Measurements from ENCODE around the gene RAB7A. TPM values are rescaled to one million over a fixed set of nuclear protein-coding genes. Genes with fewer than 3 reads are reported as not detected.

RAB7A gene
- total RNA-seq, 1 experiment from 2014 or later: 284 TPM

DNA sequence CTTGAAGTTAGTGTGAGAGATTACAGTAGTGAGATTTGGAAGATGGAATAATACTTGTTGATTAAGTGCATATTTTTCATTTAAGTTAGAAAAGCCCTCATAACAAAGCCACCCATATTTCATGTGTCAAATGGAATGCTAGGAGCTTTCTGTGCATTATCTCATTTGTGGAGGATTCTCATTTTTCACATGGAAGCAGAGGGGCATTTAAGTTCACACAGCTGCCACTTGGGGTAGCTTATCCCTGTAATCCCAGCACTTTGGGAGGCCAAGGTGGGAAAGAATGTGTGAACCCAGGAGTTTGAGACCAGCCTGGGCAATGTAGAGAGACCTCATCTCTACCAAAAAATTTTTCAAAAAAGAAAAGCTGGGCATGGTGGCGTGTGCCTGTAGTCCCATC is 55.2 kb downstream of the RAB7A start:
- BruUV-seq (replicated peaks): no TSS peak
- POLR2A ChIA-PET: no interaction called here
- CTCF ChIA-PET: interaction anchor here (0.8 kb wide), 1 partner anchor 101 kb away, joined by 3 read pairs; no protein-coding TSS in a partner anchor

DNA sequence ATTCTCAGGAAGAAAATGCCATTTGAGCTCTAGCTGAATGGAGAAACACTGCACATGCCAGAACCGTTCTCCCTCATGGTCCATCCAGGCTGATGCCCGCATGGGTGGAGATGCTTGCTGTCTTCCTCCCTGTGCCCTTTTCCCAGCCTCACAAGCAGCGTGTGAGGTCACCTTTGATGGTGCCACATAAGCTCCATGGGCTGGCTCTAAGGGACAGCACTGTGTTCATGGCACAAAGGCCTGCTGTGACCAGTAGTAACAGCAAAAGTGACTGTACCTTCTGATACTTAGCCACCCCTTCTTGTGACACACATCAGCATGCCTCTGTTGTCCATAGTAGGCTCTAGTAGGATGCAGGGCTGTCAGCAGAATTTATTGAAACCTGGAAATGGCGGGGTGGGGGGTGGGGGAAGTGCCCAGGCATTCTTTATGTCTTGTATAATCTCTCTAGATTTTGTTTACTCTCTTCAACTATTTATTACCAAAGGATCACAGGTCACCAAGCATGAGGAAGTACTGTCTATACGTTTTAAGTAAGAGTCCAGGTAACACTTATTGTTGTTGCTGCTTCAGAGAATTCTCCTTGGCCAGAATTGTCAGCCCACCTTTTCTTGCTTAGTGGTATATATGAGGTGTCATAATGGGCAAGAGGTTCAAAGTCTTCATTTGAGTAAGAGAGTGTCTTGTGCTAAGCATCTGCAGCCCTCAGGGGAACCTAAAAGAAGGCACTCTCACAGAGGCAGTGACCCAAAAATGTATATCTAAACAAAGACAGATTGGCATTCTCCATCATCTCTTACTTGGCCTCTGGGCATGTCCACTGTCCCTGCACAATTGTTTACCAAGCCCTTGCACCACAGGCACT is 56.5 kb downstream of the RAB7A start:
- Mint-ChIP-seq H3K4me3 (ENCODE audit: unreplicated experiment) (no peak overlapping the region), H3K9me3 (ENCODE audit: unreplicated experiment) (no peaks in the 10 kb centered on the region), H3K27me3 (ENCODE audit: insufficient read depth, unreplicated experiment) (no peaks in the 10 kb centered on the region), H3K36me3 (ENCODE audit: insufficient read depth, unreplicated experiment) (peaks cover 13% of the 10 kb centered on the region), H3K4me1 (ENCODE audit: low read depth, unreplicated experiment) (peaks cover 50% of the 10 kb centered on the region), H3K27ac (ENCODE audit: unreplicated experiment) (no peak overlapping the region)
- Histone ChIP-seq H3K4me1 (peaks cover 28% of the 10 kb centered on the region), H3K9me3 (no peaks in the 10 kb centered on the region), H3K4me3 (ENCODE audit: low read depth, low read length) (no peak overlapping the region), H3K27me3 (replicated peaks; ENCODE audit: control insufficient read depth, insufficient read depth, low read length) (no peaks in the 10 kb centered on the region), H3K36me3 (ENCODE audit: control insufficient read depth, insufficient read depth, low read length) (peaks cover 2% of the 10 kb centered on the region)
- BruUV-seq (replicated peaks): no TSS peak
- CTCF ChIA-PET: no interaction called here
- DNase-seq: no peak
- intact Hi-C loops (cut with micrococcal nuclease; ENCODE audit: unreplicated experiment): loop anchor here (5.0 kb wide), 1 partner anchor 100 kb away; no protein-coding TSS in a partner anchor
- TF ChIP-seq, protein P1, sequence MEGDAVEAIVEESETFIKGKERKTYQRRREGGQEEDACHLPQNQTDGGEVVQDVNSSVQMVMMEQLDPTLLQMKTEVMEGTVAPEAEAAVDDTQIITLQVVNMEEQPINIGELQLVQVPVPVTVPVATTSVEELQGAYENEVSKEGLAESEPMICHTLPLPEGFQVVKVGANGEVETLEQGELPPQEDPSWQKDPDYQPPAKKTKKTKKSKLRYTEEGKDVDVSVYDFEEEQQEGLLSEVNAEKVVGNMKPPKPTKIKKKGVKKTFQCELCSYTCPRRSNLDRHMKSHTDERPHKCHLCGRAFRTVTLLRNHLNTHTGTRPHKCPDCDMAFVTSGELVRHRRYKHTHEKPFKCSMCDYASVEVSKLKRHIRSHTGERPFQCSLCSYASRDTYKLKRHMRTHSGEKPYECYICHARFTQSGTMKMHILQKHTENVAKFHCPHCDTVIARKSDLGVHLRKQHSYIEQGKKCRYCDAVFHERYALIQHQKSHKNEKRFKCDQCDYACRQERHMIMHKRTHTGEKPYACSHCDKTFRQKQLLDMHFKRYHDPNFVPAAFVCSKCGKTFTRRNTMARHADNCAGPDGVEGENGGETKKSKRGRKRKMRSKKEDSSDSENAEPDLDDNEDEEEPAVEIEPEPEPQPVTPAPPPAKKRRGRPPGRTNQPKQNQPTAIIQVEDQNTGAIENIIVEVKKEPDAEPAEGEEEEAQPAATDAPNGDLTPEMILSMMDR (IDR thresholded peaks at IDR 0.05; ENCODE audit: insufficient read depth in 1 of 2, low read depth in 1 of 2, low read length in 1 of 2, severe bottlenecking in 1 of 2, unreplicated experiment in 1 of 2): no peak
- POLR2A ChIA-PET: no interaction called here

More for the DNA sequence above, 55.2 kb downstream of the RAB7A start:
- TF ChIP-seq, protein P1 (IDR thresholded peaks at IDR 0.05; ENCODE audit: insufficient read depth in 1 of 2, low read depth in 1 of 2, low read length in 1 of 2, severe bottlenecking in 1 of 2, unreplicated experiment in 1 of 2): no peak
- peaks cover 13% of the 10 kb centered on the region for H3K36me3 Mint-ChIP-seq (ENCODE audit: insufficient read depth, unreplicated experiment)
- H3K27ac Mint-ChIP-seq (ENCODE audit: unreplicated experiment): no peak overlapping the region
- no peaks in the 10 kb centered on the region for H3K9me3 ChIP-seq
- peaks cover 50% of the 10 kb centered on the region for H3K4me1 Mint-ChIP-seq (ENCODE audit: low read depth, unreplicated experiment)
- intact Hi-C loops (cut with micrococcal nuclease; ENCODE audit: unreplicated experiment): loop anchor here (5.0 kb wide), 1 partner anchor 99 kb away; no protein-coding TSS in a partner anchor
- no peak overlapping the region for H3K4me3 Mint-ChIP-seq (ENCODE audit: unreplicated experiment)
- no peaks in the 10 kb centered on the region for H3K27me3 ChIP-seq (replicated peaks; ENCODE audit: control insufficient read depth, insufficient read depth, low read length)
- H3K36me3 ChIP-seq (ENCODE audit: control insufficient read depth, insufficient read depth, low read length): peaks cover 2% of the 10 kb centered on the region
- no peaks in the 10 kb centered on the region for H3K9me3 Mint-ChIP-seq (ENCODE audit: unreplicated experiment)
- no peak overlapping the region for H3K4me3 ChIP-seq (ENCODE audit: low read depth, low read length)
- no peak for DNase-seq
- H3K27me3 Mint-ChIP-seq (ENCODE audit: insufficient read depth, unreplicated experiment): no peaks in the 10 kb centered on the region
- peaks cover 28% of the 10 kb centered on the region for H3K4me1 ChIP-seq

DNA sequence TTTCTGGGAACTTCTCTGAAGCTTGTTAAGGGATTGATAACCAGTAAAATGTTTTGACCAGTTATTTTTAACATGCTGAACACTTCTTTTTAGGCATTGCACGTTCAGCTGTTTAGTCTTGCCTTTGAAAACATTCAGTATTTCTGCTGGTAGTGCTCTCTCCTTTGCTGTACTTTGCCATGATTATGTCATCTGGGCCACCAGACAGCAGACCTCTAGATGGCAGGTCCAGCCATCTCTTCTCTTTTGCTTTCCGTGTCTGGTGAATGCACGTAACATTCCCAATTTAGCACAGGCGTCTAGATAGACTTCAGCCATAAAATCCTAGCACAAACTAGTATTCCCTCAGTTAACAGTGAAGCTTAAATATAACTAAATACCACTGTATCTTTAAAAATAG is 57.8 kb downstream of the RAB7A start:
- BruUV-seq (replicated peaks): no TSS peak
- TF ChIP-seq, protein P1 (IDR thresholded peaks at IDR 0.05; ENCODE audit: insufficient read depth in 1 of 2, low read depth in 1 of 2, low read length in 1 of 2, severe bottlenecking in 1 of 2, unreplicated experiment in 1 of 2): no peak
- Mint-ChIP-seq H3K36me3 (ENCODE audit: insufficient read depth, unreplicated experiment) (peaks cover 10% of the 10 kb centered on the region), H3K9me3 (ENCODE audit: unreplicated experiment) (no peaks in the 10 kb centered on the region), H3K27me3 (ENCODE audit: insufficient read depth, unreplicated experiment) (no peaks in the 10 kb centered on the region), H3K27ac (ENCODE audit: unreplicated experiment) (no peak overlapping the region), H3K4me1 (ENCODE audit: low read depth, unreplicated experiment) (peaks cover 41% of the 10 kb centered on the region), H3K4me3 (ENCODE audit: unreplicated experiment) (no peak overlapping the region)
- intact Hi-C loops (cut with micrococcal nuclease; ENCODE audit: unreplicated experiment): loop anchor here (5.0 kb wide), 1 partner anchor 101 kb away; no protein-coding TSS in a partner anchor
- Histone ChIP-seq H3K27me3 (replicated peaks; ENCODE audit: control insufficient read depth, insufficient read depth, low read length) (no peaks in the 10 kb centered on the region), H3K4me1 (peaks cover 21% of the 10 kb centered on the region), H3K36me3 (ENCODE audit: control insufficient read depth, insufficient read depth, low read length) (peaks cover 2% of the 10 kb centered on the region), H3K9me3 (no peaks in the 10 kb centered on the region), H3K4me3 (ENCODE audit: low read depth, low read length) (no peak overlapping the region)
- ChIA-PET CTCF (no interaction called here), POLR2A (no interaction called here)
- no peak for DNase-seq

Data from Caco-2 (cell line).